ENCODE results near the gene CAPN10.
A peak's percentile ranks its signal among the peaks of the same experiment; 100 is the strongest.
"Not testable (repeated sequence)": the region's sequence is repeated elsewhere in the genome, so short reads cannot be mapped to it uniquely, and the experiment has no call there.

CAPN10 gene

GRCh38 chr2:240614391-240614790 lies 27.9 kb downstream of the CAPN10 start:
- Histone ChIP-seq H3K9me3 (replicated peaks in 1 of 11) (peaks cover 16 to 29% (median 22%) of the 10 kb centered on the region in 11 experiments), H3K4me3 (no peak overlapping the region), H4K20me1 (no peaks in the 10 kb centered on the region), H3K4me2 (no peak overlapping the region), H3K27ac (no peak overlapping the region), H3K27me3 (no peaks in the 10 kb centered on the region), H3K36me3 (peaks cover 0 to 37% (median 22%) of the 10 kb centered on the region in 11 experiments; a peak in 13 of 22 replicates), H3K9ac (no peak overlapping the region), H3K4me1 (peaks cover 20 to 56% (median 34%) of the 10 kb centered on the region in 10 experiments)
- TF ChIP-seq Cebpa-rat (IDR thresholded peaks at IDR 0.05) = no peak

GRCh38 chr2:240615396-240615795 lies 28.9 kb downstream of the CAPN10 start:
- Histone ChIP-seq H4K20me1 (no peaks in the 10 kb centered on the region), H3K4me2 (peak overlapping the region in 5 of 11 experiments; percentile 10 to 54 (median 47); a peak in 6 of 22 replicates), H3K27ac (peak overlapping the region in 1 of 11 experiments; percentile 15; a peak in 1 of 22 replicates), H3K36me3 (peaks cover 0 to 37% (median 22%) of the 10 kb centered on the region in 11 experiments; a peak in 13 of 22 replicates), H3K4me3 (no peak overlapping the region), H3K27me3 (no peaks in the 10 kb centered on the region), H3K9ac (no peak overlapping the region), H3K4me1 (peaks cover 26 to 66% (median 44%) of the 10 kb centered on the region in 10 experiments), H3K9me3 (replicated peaks in 1 of 11) (peaks cover 16 to 29% (median 22%) of the 10 kb centered on the region in 11 experiments)
- TF ChIP-seq Cebpa-rat (IDR thresholded peaks at IDR 0.05) = no peak

DNA sequence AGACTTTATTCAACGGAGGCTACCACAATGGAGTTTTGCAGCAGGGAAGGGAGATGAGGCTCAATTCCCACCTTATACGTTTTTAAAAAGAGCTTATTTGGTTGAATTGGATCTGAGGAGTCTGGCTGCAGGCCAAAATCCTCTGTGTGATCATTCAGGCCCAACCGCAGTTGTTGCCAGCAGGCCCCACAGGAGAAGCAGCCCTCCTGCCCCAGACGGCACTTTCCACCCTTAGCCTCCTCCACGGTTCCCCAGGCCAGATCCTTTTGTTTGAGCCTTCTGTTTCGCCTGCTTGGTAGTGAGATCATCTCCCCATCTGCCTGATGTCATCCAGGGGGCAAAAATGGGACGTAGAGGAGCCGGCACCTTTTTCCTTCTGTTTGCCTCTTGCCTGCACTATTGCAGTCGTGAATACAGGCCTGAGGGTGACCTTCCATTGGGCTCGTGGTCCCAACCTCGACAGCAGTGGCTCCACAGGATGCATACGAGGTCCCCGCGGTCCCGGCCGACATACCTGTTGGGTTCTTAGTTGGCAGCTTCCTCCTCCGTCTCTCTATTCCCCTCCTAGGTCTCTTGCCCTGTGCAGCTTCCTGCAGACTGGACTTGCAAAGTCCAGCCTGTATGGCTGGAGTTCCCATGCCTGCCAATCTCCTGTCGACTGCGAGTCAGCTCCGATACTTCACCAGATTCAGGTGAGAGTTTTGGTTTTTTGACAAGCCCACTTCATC lies 29.4 kb downstream of the CAPN10 start:
- H4K20me1 ChIP-seq = no peaks in the 10 kb centered on the region
- no peak for TF ChIP-seq Cebpa-rat (IDR thresholded peaks at IDR 0.05)
- no peak overlapping the region for H3K4me3 ChIP-seq
- no peaks in the 10 kb centered on the region for H3K27me3 ChIP-seq
- H3K4me2 ChIP-seq = peak overlapping the region in 8 of 11 experiments; percentile 4 to 54 (median 47); a peak in 13 of 22 replicates
- no peak overlapping the region for H3K9ac ChIP-seq
- peaks cover 16 to 29% (median 22%) of the 10 kb centered on the region in 11 experiments for H3K9me3 ChIP-seq (replicated peaks in 1 of 11)
- peaks cover 32 to 69% (median 48%) of the 10 kb centered on the region in 10 experiments for H3K4me1 ChIP-seq
- peaks cover 0 to 37% (median 22%) of the 10 kb centered on the region in 11 experiments; a peak in 13 of 22 replicates for H3K36me3 ChIP-seq
- peak overlapping the region in 1 of 11 experiments; percentile 15; a peak in 2 of 22 replicates for H3K27ac ChIP-seq

DNA sequence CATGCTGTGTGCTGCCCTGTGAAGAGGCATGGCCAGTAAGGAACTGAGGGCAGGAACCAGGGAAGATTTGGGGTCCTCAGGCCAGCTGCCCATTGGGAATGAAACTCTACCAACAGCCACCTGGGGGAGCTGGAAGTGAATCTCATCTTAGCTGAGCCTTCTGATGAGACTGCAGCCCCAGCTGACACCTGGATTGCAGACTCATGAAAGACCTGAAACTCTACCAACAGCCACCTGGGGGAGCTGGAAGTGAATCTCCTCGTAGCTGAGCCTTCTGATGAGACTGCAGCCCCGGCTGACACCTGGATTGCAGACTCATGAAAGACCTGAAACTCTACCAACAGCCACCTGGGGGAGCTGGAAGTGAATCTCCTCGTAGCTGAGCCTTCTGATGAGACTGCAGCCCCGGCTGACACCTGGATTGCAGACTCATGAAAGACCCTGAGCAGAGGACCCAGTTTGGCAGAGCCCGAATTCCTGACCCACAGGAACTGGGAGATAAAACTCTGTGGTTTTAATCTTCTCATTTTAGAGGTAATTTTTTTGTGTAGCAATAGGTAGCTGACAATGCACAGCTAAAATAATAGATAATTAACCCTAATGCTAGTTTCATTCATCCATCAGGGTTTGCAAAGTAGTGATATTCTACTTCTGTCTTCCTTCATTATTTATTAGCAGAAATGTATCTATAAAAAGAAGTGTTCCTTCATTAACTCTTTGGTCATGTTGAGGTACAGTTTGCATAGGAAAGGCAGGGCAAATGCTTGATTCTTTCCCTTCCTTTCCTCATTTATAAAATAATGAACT lies 30.5 kb downstream of the CAPN10 start:
- Histone ChIP-seq H3K36me3 (peaks cover 0 to 37% (median 22%) of the 10 kb centered on the region in 11 experiments; a peak in 12 of 22 replicates), H3K9me3 (replicated peaks in 1 of 11) (peaks cover 16 to 29% (median 22%) of the 10 kb centered on the region in 11 experiments), H3K4me1 (peaks cover 38 to 69% (median 49%) of the 10 kb centered on the region in 10 experiments)
- not testable (repeated sequence) for H3K27me3 ChIP-seq, H4K20me1 ChIP-seq, H3K4me2 ChIP-seq, H3K27ac ChIP-seq, H3K9ac ChIP-seq, H3K4me3 ChIP-seq

- H3K27me3 ChIP-seq = no peaks in the 10 kb centered on the region
- no peaks in the 10 kb centered on the region for H4K20me1 ChIP-seq
- H3K4me3 ChIP-seq = no peak overlapping the region
- H3K27ac ChIP-seq = peak overlapping the region in 3 of 11 experiments; percentile 17 to 91 (median 84); a peak in 3 of 22 replicates
- TF ChIP-seq Cebpa-rat (IDR thresholded peaks at IDR 0.05) = no peak
- peaks cover 16 to 29% (median 22%) of the 10 kb centered on the region in 11 experiments for H3K9me3 ChIP-seq (replicated peaks in 1 of 11)
- H3K4me2 ChIP-seq = peak overlapping the region in 3 of 11 experiments; percentile 89 to 94 (median 93); a peak in 6 of 22 replicates
- H3K9ac ChIP-seq = no peak overlapping the region
- peaks cover 0 to 29% (median 14%) of the 10 kb centered on the region in 11 experiments; a peak in 11 of 22 replicates for H3K36me3 ChIP-seq
- peaks cover 46 to 69% (median 54%) of the 10 kb centered on the region in 10 experiments for H3K4me1 ChIP-seq
These were observed 32.2 kb downstream of the CAPN10 start for GRCh38 chr2:240618776-240619175.

- peak overlapping the region in 3 of 10 experiments; percentile 33 to 42 (median 34); a peak in 5 of 20 replicates for H3K4me3 ChIP-seq
- peaks cover 0 to 29% (median 14%) of the 10 kb centered on the region in 11 experiments; a peak in 11 of 22 replicates for H3K36me3 ChIP-seq
- H3K9ac ChIP-seq = peak overlapping the region; percentile 45 to 76 (median 68); a peak in 15 of 22 replicates
- peak overlapping the region; percentile 78 to 94 (median 86); a peak in 19 of 22 replicates for H3K4me2 ChIP-seq
- H4K20me1 ChIP-seq = no peaks in the 10 kb centered on the region
- peaks cover 16 to 28% (median 22%) of the 10 kb centered on the region in 11 experiments for H3K9me3 ChIP-seq (replicated peaks in 1 of 11)
- peaks cover 55 to 78% (median 62%) of the 10 kb centered on the region in 10 experiments for H3K4me1 ChIP-seq
- peak overlapping the region; percentile 36 to 92 (median 86) for H3K27ac ChIP-seq
- H3K27me3 ChIP-seq = no peaks in the 10 kb centered on the region
- TF ChIP-seq Cebpa-rat (IDR thresholded peaks at IDR 0.05) = no peak
These were observed 33.1 kb downstream of the CAPN10 start for GRCh38 chr2:240619506-240620148.

- H3K4me2 ChIP-seq = peak overlapping the region; percentile 78 to 94 (median 86)
- TF ChIP-seq Cebpa-rat (IDR thresholded peaks at IDR 0.05) = no peak
- peak overlapping the region; percentile 45 to 76 (median 68); a peak in 20 of 22 replicates for H3K9ac ChIP-seq
These were observed 33.7 kb downstream of the CAPN10 start for GRCh38 chr2:240620149-240620731.

DNA sequence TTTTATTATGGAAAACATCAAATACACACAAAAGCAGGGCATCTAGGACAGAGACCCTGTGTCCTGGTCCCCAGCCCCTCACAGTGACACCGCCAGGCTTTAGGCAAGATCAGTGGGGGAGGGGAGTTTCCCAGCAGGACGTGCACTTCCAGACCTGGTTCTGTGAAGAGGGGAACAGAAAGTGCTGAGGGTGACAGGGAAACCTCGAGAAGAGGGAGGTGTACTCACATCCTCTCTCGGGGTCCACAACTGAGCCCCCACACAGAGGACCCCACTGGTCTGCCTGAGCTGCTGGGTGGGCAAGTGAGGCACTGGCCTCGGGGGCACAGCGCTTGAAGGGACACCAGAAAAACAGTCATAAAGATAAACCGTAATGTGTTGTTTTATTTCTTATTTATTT lies 34.3 kb downstream of the CAPN10 start:
- Histone ChIP-seq H3K4me2 (peak overlapping the region; percentile 78 to 94 (median 86)), H3K4me1 (peaks cover 60 to 81% (median 70%) of the 10 kb centered on the region in 10 experiments), H3K4me3 (peak overlapping the region in 4 of 10 experiments; percentile 6 to 42 (median 34); a peak in 6 of 20 replicates), H3K27ac (peak overlapping the region; percentile 36 to 92 (median 86); a peak in 21 of 22 replicates), H3K36me3 (peaks cover 0 to 29% (median 14%) of the 10 kb centered on the region in 11 experiments; a peak in 11 of 22 replicates), H3K9me3 (replicated peaks in 1 of 11) (peaks cover 16 to 28% (median 22%) of the 10 kb centered on the region in 11 experiments), H3K27me3 (no peaks in the 10 kb centered on the region), H3K9ac (peak overlapping the region; percentile 45 to 76 (median 68); a peak in 21 of 22 replicates), H4K20me1 (no peaks in the 10 kb centered on the region)
- TF ChIP-seq Cebpa-rat (IDR thresholded peaks at IDR 0.05) = no peak

More at GRCh38 chr2:240620149-240620731, 33.7 kb downstream of the CAPN10 start:
- Histone ChIP-seq H3K4me1 (peaks cover 61 to 81% (median 68%) of the 10 kb centered on the region in 10 experiments), H3K27me3 (no peaks in the 10 kb centered on the region), H4K20me1 (no peaks in the 10 kb centered on the region), H3K9me3 (replicated peaks in 1 of 11) (peaks cover 16 to 28% (median 22%) of the 10 kb centered on the region in 11 experiments), H3K36me3 (peaks cover 0 to 29% (median 14%) of the 10 kb centered on the region in 11 experiments; a peak in 11 of 22 replicates), H3K4me3 (peak overlapping the region in 3 of 10 experiments; percentile 33 to 42 (median 34); a peak in 5 of 20 replicates), H3K27ac (peak overlapping the region; percentile 36 to 92 (median 86))
